Duodenal mucosa (tissue), 2 donors: ENCODE results near the gene MERTK.
"Not testable (repeated sequence)": the region's sequence is repeated elsewhere in the genome, so short reads cannot be mapped to it uniquely, and the experiment has no call there.

Experiments used
- H3K27ac ChIP-seq: one replicate; pipeline ENCODE4 v1.7.0; 2013; ENCODE audit warnings: low read depth, low read length
- H3K27me3 ChIP-seq, 2 donors: one replicate each; pipeline ENCODE4 v1.7.0; 2013; ENCODE audit warnings: low read length in 2 of 2, control low read depth in 1 of 2; ENCODE audit not compliant: insufficient read depth in 2 of 2, control insufficient read depth in 1 of 2
- H3K36me3 ChIP-seq, 2 donors: one replicate each; pipeline ENCODE4 v1.7.0; 2013; ENCODE audit warnings: low read length in 2 of 2, control low read depth in 1 of 2; ENCODE audit not compliant: insufficient read depth in 2 of 2, control insufficient read depth in 1 of 2
- H3K4me1 ChIP-seq, 2 donors: one replicate each; pipeline ENCODE4 v1.7.0; 2013; ENCODE audit warnings: low read length in 2 of 2, control low read depth in 1 of 2; ENCODE audit not compliant: insufficient read depth in 2 of 2, control insufficient read depth in 1 of 2
- H3K4me3 ChIP-seq, 2 donors: one replicate each; pipeline ENCODE4 v1.7.0; 2013; ENCODE audit warnings: low read length in 2 of 2, low read depth in 1 of 2
- H3K9ac ChIP-seq, 2 donors: one replicate each; pipeline ENCODE4 v1.7.0; 2013; ENCODE audit warnings: low read length in 2 of 2, low read depth in 1 of 2
- H3K9me3 ChIP-seq, 2 donors: one replicate each; pipeline ENCODE4 v1.7.0; 2013; ENCODE audit warnings: low read length in 2 of 2, control low read depth in 1 of 2; ENCODE audit not compliant: control insufficient read depth in 1 of 2

MERTK gene

DNA sequence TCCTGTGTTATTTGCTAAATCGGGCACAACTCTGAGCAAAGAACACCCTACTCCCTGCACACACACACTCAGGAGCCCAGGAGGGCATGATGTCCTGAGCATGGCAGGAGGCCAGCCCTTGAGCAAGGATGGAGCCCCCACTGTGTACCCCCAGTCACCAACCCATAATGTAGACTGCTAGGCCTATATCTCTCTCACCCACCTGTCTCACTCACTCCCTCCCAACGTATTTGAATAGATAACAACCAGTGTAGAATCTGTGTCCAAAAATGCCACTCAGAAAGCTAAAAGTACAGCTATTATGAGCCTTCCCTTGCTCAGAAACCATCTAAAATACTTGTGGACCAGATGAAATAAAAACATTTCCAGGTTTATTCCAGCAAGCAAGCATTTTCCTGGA lies 29.3 kb downstream of the MERTK start:
- H3K27me3 ChIP-seq = no peaks in the 10 kb centered on the region
- H3K4me3 ChIP-seq = no peak overlapping the region
- H3K9ac ChIP-seq = no peak overlapping the region
- no peak overlapping the region for H3K27ac ChIP-seq
- H3K36me3 ChIP-seq = peaks cover 0 to 4% of the 10 kb centered on the region in 2 donors
- no peaks in the 10 kb centered on the region for H3K9me3 ChIP-seq
- peaks cover 8 to 16% of the 10 kb centered on the region in 2 donors for H3K4me1 ChIP-seq

DNA sequence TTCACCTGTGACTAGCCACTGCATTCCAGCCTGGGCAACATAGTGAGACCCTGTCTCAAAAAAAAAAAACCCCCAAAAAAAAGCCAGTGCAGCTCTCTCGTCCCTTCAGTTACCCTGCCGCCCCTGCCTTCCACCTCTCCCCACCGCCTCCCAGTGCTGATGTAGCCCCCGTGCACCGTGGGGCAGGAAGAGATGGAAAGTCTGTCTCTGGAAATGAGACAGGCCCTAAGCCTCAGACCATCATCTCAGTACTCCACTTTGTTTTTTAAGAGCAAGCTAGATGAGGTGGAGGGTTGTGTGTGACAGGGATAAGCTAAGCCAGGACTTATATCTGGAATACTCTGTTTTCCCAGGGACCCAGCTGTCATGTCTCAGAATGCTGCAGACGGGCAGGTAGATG lies 32.0 kb downstream of the MERTK start:
- H3K4me3 ChIP-seq = no peak overlapping the region
- peaks cover 0 to 4% of the 10 kb centered on the region in 2 donors for H3K36me3 ChIP-seq
- H3K9me3 ChIP-seq = no peaks in the 10 kb centered on the region
- no peak overlapping the region for H3K9ac ChIP-seq
- H3K4me1 ChIP-seq = peaks cover 7 to 13% of the 10 kb centered on the region in 2 donors
- H3K27ac ChIP-seq = no peak overlapping the region
- H3K27me3 ChIP-seq = no peaks in the 10 kb centered on the region

DNA sequence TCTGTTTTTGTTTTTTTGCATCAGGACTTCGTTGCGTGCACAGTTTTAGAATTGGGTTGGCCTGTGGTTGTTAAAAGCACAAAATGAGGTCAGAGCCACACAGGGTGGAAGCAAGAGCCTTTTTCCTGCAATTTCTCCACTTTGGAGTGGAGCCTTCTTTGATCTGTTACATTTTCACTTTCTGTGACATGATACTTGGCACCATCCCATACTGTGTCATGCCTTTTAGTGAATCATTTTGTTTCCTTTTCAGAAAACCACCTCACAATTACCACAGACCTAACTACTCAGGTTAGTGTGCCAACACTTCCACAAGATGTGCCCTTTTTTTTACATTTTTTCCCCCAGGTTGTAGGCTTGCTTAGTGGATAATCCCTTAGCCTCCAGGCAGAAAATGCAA lies 32.5 kb downstream of the MERTK start:
- Histone ChIP-seq H3K9me3 (no peaks in the 10 kb centered on the region), H3K27ac (no peak overlapping the region), H3K9ac (no peak overlapping the region), H3K36me3 (peaks cover 0 to 4% of the 10 kb centered on the region in 2 donors), H3K4me3 (no peak overlapping the region), H3K4me1 (peaks cover 7 to 13% of the 10 kb centered on the region in 2 donors), H3K27me3 (no peaks in the 10 kb centered on the region)

DNA sequence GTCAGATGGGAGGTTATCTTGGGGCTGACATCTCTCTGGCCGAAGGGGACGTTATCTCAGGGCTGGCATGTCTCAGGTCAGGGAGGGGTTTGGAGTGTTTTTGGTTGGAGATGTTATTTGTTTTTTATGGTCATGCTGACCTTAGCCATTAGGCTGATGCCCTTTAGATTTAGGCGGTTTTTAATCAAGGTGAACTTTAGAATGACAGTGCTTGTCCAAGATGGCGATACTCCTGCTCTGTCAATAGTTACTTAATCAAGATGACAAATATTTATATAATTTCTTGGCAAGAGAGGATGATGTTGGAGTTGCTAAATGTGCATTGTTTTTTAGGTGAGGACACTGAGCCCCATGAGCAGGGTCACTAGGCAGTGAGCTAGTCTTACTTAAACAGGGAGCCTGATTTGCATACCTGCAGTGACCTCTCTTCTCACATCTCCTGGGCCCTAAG lies 34.5 kb downstream of the MERTK start:
- H3K27ac ChIP-seq = no peak overlapping the region
- no peaks in the 10 kb centered on the region for H3K27me3 ChIP-seq
- H3K36me3 ChIP-seq = peaks cover 0 to 4% of the 10 kb centered on the region in 2 donors
- no peak overlapping the region for H3K4me3 ChIP-seq
- H3K9me3 ChIP-seq = no peaks in the 10 kb centered on the region
- H3K9ac ChIP-seq = no peak overlapping the region
- peaks cover 7% of the 10 kb centered on the region in 2 donors for H3K4me1 ChIP-seq

DNA sequence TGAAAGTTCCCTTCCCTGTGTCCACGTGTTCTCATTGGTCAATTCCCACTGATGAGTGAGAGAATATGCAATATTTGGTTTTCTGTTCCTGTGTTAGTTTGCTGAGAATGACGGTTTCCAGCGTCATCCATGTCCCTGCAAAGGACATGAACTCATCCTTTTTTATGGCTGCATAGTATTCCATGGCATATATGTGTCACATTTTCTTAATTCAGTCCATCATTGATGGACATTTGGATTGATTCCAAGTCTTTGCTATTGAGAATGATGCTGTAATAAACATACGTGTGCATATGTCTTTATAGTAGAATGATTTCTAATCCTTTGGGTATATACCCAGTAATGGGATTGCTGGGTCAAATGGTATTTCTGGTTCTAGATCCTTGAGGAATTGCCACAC lies 35.5 kb downstream of the MERTK start:
- H3K9ac ChIP-seq, H3K36me3 ChIP-seq, H3K4me3 ChIP-seq, H3K4me1 ChIP-seq, H3K27me3 ChIP-seq, H3K27ac ChIP-seq, H3K9me3 ChIP-seq: not testable (repeated sequence)

DNA sequence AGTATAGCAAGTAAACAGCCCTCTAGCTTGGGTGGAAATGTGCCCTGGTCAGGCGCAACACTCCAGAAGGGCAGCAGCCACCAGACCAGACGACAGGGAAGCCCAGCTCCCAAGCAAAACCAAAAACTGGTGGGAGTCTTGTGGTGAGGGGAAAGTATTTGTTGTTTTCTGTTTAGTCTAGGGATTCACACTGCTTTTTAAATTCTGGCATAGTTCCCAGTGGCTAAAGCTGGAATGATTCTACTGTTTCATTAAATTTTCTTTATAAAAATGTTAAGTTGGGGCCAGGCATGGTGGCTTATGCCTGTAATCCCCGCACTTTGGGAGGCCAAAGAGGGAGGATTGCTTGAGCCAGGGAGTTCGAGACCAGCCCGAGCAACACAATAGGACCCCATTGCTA lies 38.5 kb downstream of the MERTK start:
- Histone ChIP-seq H3K36me3 (no peaks in the 10 kb centered on the region), H3K27ac (no peak overlapping the region), H3K4me3 (no peak overlapping the region), H3K27me3 (no peaks in the 10 kb centered on the region), H3K4me1 (peaks cover 3 to 5% of the 10 kb centered on the region in 2 donors), H3K9ac (no peak overlapping the region), H3K9me3 (no peaks in the 10 kb centered on the region)

DNA sequence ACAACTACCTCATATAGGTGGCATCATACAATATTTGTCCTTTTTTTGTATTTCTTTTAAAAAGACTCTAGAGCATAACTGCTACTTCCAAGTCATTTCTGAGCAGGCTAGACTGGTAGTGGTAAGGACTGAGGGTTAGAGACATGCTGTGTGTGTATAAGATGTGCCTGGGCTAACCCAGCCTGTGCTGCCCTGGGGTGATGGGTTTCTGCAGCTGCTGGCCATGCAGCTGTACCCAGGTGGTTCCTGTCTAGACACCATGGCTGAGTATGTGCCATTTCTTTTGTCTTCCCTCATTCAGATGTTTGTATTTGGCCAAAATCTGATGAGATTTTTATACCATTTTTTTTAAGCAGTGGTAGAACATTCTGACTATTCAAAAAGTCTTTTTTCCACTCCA lies 40.0 kb downstream of the MERTK start:
- Histone ChIP-seq H3K9ac (no peak overlapping the region), H3K4me1 (peaks cover 3 to 5% of the 10 kb centered on the region in 2 donors), H3K4me3 (no peak overlapping the region), H3K9me3 (no peaks in the 10 kb centered on the region), H3K27me3 (no peaks in the 10 kb centered on the region), H3K36me3 (no peaks in the 10 kb centered on the region), H3K27ac (no peak overlapping the region)

DNA sequence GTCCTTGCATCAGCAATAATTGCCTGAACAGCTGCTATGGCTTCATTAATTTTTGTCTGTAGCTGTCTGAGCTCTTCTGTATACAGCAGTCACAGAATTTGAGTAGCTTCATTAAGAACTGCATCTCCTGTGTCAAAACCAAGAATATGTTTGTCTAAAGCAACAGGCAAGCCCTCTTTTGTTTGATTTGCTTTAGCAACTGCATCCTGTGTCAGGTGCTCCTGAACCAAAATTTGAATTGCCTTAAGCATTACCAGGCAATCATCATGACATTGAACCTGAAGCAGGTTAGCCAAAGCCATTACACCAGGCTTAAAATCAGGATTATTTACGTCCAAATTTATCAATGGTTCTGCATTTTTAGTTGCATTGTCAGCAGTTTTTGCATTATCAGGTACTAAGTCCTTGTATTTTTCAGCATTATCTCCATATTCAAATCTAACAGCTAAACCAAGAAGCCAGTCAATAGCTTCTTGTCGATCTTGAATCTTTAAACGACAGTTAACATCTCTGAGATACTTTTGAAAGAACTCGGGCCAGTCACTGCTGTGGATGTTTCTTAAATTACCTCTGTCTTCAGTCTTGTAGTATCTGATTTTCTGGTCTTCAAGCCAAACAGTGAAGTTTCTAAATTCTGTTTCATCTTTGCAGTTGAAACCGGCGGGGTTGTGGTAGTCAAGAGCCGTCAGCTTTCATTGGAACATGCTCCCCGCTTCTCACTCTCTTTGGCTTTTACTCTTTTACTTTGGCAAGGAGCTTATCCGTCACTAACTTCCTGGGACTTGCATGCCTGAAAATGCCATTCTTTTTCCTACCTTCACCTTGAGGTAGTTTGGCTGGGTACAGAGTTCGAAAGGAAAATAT lies 42.2 kb downstream of the MERTK start:
- H3K27ac ChIP-seq = no peak overlapping the region
- H3K4me1 ChIP-seq = peaks cover 7 to 13% of the 10 kb centered on the region in 2 donors
- no peaks in the 10 kb centered on the region for H3K9me3 ChIP-seq
- no peaks in the 10 kb centered on the region for H3K27me3 ChIP-seq
- no peaks in the 10 kb centered on the region for H3K36me3 ChIP-seq
- H3K4me3 ChIP-seq = no peak overlapping the region
- no peak overlapping the region for H3K9ac ChIP-seq

DNA sequence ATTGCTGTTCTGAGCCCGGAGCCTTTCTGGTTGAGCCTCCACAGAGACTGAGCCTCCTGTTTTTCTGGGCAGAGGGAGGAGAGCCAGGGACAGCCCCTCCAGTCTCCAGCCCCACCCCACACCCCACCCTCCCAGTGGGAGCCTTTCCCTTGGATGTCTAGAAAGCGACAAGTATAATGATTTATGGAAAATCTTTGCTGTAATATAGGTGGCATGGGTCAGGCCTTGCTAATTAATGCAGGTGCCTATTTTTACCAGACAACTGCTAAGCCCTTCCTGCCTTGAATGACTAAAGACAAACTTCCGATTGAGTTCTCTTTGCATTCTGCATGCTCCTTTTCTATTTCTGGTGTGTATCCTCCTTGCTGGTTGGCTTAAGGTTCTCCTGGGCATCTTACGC lies 43.1 kb downstream of the MERTK start:
- Histone ChIP-seq H3K4me1 (peaks cover 17 to 22% of the 10 kb centered on the region in 2 donors), H3K27me3 (no peaks in the 10 kb centered on the region), H3K9ac (no peak overlapping the region), H3K27ac (no peak overlapping the region), H3K9me3 (no peaks in the 10 kb centered on the region), H3K36me3 (no peaks in the 10 kb centered on the region), H3K4me3 (no peak overlapping the region)

DNA sequence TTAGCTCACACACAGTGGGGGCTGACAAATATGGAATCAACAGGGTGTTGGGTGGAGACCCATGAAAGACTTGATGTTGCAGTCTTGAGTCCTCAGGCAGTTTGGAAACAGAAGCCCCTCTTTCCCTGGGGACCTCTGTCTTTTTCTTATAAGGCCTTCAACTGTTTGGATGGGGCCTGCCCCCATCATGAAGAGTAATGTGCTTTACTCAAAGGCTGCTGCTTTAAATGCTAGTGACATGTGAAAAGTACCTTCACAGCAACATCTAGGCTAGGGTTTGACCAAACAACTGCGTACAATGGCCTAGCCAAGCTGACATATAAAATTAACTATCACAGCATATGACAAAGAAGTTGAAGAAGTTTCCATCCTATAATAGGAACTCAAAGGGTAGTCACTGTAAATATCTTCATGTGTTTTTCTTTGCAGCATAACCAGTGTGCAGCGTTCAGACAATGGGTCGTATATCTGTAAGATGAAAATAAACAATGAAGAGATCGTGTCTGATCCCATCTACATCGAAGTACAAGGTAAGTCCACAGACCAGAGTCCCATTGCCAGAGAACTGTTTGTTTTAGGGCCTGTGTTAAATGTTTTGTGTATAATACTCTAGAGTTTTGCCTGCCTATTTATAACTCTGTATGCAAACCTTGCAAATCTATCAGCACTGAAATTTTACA lies 46.3 kb downstream of the MERTK start:
- Histone ChIP-seq H3K36me3 (peaks cover 0 to 9% of the 10 kb centered on the region in 2 donors), H3K9me3 (no peaks in the 10 kb centered on the region), H3K4me1 (peaks cover 22 to 26% of the 10 kb centered on the region in 2 donors), H3K27me3 (no peaks in the 10 kb centered on the region), H3K9ac (no peak overlapping the region), H3K27ac (no peak overlapping the region), H3K4me3 (no peak overlapping the region)
